GM19452 (cell line): Measurements from ENCODE around the gene ARHGAP22.
"Not testable (repeated sequence)": the region's sequence is repeated elsewhere in the genome, so short reads cannot be mapped to it uniquely, and the experiment has no call there.

Experiments
- ATAC-seq: cut with Tn5 transposase; IDR thresholded peaks from one replicate; pipeline ENCODE4 v1.9.1; 2021; ENCODE audit not compliant: unreplicated experiment

ARHGAP22 gene

GRCh38 chr10:48604991-48605508 is at the start of gene ARHGAP22:
ARHGAP22 (minus strand) TSS chr10:48605073; CDS start chr10:48604796, 277 bp downstream.
- ATAC-seq: no peak

GRCh38 chr10:48653944-48654698 is 49.2 kb upstream of the ARHGAP22 start:
- no peak for ATAC-seq

- ATAC-seq: no peak
These were observed 48.5 kb upstream of the ARHGAP22 start for GRCh38 chr10:48653347-48653746.

- ATAC-seq: no peak
These were observed 47.5 kb upstream of the ARHGAP22 start for GRCh38 chr10:48652344-48652743.

- no peak for ATAC-seq
These were observed 47.0 kb upstream of the ARHGAP22 start for GRCh38 chr10:48651839-48652238.

GRCh38 chr10:48651293-48651692 is 46.4 kb upstream of the ARHGAP22 start:
- no peak for ATAC-seq

GRCh38 chr10:48649349-48649944 is 44.6 kb upstream of the ARHGAP22 start:
- no peak for ATAC-seq

- no peak for ATAC-seq
These were observed 43.5 kb upstream of the ARHGAP22 start for GRCh38 chr10:48648172-48648942.

GRCh38 chr10:48647073-48647472 is 42.2 kb upstream of the ARHGAP22 start:
- not testable (repeated sequence) for ATAC-seq

- ATAC-seq: no peak
These were observed 40.7 kb upstream of the ARHGAP22 start for GRCh38 chr10:48645600-48645999.

GRCh38 chr10:48641099-48641690 is 36.3 kb upstream of the ARHGAP22 start:
- ATAC-seq: not testable (repeated sequence)

- no peak for ATAC-seq
These were observed 35.5 kb upstream of the ARHGAP22 start for GRCh38 chr10:48640326-48640725.

GRCh38 chr10:48639632-48640031 is 34.8 kb upstream of the ARHGAP22 start:
- no peak for ATAC-seq

GRCh38 chr10:48638739-48639527 is 34.1 kb upstream of the ARHGAP22 start:
- ATAC-seq: no peak

GRCh38 chr10:48638158-48638557 is 33.3 kb upstream of the ARHGAP22 start:
- ATAC-seq: no peak

- no peak for ATAC-seq
These were observed 32.0 kb upstream of the ARHGAP22 start for GRCh38 chr10:48636901-48637300.

- no peak for ATAC-seq
These were observed 31.4 kb upstream of the ARHGAP22 start for GRCh38 chr10:48636231-48636630.

- ATAC-seq: no peak
These were observed 30.2 kb upstream of the ARHGAP22 start for GRCh38 chr10:48634984-48635557.

- ATAC-seq: peak; percentile 97
These were observed 29.5 kb upstream of the ARHGAP22 start for GRCh38 chr10:48634198-48634983.
